ES-I3 (cell line): ENCODE measurements around the gene XRCC3.

ENCODE experiments used
- H3K36me3 ChIP-seq: 2 replicates; pipeline ENCODE4 v1.6.1; 2013; ENCODE audit warnings: mild to moderate bottlenecking, low read length, control low read depth, moderate library complexity; ENCODE audit not compliant: insufficient read depth
- H3K4me1 ChIP-seq: 2 replicates; pipeline ENCODE4 v1.6.1; 2013; ENCODE audit warnings: mild to moderate bottlenecking, control low read depth, low read length; ENCODE audit not compliant: insufficient read depth
- H3K9ac ChIP-seq: 2 replicates; pipeline ENCODE4 v1.6.1; 2013; ENCODE audit warnings: low read depth, mild to moderate bottlenecking, low read length, moderate library complexity
- H3K9me3 ChIP-seq: 2 replicates; pipeline ENCODE4 v1.6.1; 2013; ENCODE audit warnings: mild to moderate bottlenecking, low read length, moderate library complexity; ENCODE audit not compliant: control insufficient read depth, insufficient read depth

XRCC3 gene

GRCh38 chr14:103742499-103743255 is 27.4 kb upstream of the XRCC3 start:
- no peak overlapping the region for H3K9ac ChIP-seq
- no peaks in the 10 kb centered on the region for H3K9me3 ChIP-seq
- H3K36me3 ChIP-seq = no peaks in the 10 kb centered on the region
- H3K4me1 ChIP-seq = peaks cover 13% of the 10 kb centered on the region

GRCh38 chr14:103741876-103742275 is 26.6 kb upstream of the XRCC3 start:
- H3K9ac ChIP-seq = no peak overlapping the region
- peaks cover 13% of the 10 kb centered on the region for H3K4me1 ChIP-seq
- no peaks in the 10 kb centered on the region for H3K36me3 ChIP-seq
- H3K9me3 ChIP-seq = no peaks in the 10 kb centered on the region

GRCh38 chr14:103740991-103741689 is 25.9 kb upstream of the XRCC3 start:
- no peaks in the 10 kb centered on the region for H3K36me3 ChIP-seq
- no peaks in the 10 kb centered on the region for H3K9me3 ChIP-seq
- H3K9ac ChIP-seq = no peak overlapping the region
- H3K4me1 ChIP-seq = peaks cover 13% of the 10 kb centered on the region

- Histone ChIP-seq H3K9me3 (no peaks in the 10 kb centered on the region), H3K9ac (no peak overlapping the region), H3K36me3 (no peaks in the 10 kb centered on the region), H3K4me1 (peaks cover 13% of the 10 kb centered on the region)
Observed at GRCh38 chr14:103739793-103740501, 24.7 kb upstream of the XRCC3 start.

- Histone ChIP-seq H3K9ac (no peak overlapping the region), H3K9me3 (no peaks in the 10 kb centered on the region), H3K4me1 (peaks cover 13% of the 10 kb centered on the region), H3K36me3 (no peaks in the 10 kb centered on the region)
Observed at GRCh38 chr14:103739466-103739792, 24.2 kb upstream of the XRCC3 start.

DNA sequence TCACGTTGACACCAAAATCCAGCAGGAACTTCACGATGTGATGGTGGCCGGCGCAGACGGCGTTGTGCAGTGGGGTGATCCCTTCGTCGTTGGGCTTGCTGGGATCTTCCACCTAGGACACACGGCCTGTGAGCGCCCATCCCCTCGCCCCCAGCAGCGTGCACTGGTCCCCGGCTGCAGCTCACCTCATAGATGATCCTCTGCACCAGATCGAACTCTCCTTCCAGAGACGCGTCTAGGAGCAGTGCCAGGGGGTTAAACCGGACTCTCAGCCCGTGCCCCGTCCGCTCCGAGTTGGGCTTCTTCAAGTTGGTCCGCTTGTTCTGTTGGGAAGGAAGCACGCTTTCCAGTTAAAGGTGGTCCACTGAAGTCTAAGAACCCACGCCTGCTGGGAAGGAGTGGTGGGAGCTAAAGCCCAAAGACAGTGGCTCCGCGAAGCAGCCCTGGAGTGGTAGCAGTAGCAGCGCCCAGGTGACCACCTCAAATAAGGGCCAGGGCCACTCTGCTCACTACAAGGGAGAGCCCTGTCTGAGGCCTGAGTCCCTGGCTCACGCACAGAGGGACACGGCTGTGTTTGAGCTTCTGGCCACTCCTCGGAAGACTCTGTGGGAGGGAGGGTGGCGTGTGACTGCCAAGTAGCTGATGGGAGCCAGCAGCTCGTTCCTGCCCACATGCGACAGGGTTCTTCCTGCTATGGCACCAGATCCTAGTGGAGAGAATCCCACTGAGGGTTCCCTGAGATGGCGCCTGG is 23.6 kb upstream of the XRCC3 start:
- Histone ChIP-seq H3K4me1 (peaks cover 13% of the 10 kb centered on the region), H3K9ac (no peak overlapping the region), H3K36me3 (no peaks in the 10 kb centered on the region; the same call in 1 of the 2 replicates), H3K9me3 (no peaks in the 10 kb centered on the region)

DNA sequence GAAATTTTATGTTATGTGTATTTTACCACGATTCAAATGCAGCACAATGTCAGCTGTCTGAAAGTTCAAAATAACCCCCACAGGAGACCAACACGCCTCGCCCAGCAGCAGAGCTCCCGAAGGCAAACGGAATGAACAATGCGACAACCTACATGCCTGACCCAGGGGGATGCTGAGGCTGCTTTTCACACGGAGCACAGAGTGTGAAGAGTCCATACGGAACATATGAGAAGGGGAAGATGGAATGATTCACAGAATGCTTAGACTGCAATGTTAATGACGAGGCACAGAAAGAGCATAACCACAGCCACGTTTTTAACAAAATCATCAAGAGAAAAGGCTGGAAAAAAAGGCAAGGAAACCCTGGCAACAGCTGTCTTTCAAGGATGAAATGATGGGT is 22.9 kb upstream of the XRCC3 start:
- Histone ChIP-seq H3K36me3 (no peaks in the 10 kb centered on the region; the same call in 1 of the 2 replicates), H3K9ac (no peak overlapping the region), H3K9me3 (no peaks in the 10 kb centered on the region), H3K4me1 (peaks cover 13% of the 10 kb centered on the region)

- Histone ChIP-seq H3K4me1 (peaks cover 11% of the 10 kb centered on the region), H3K9me3 (no peaks in the 10 kb centered on the region), H3K9ac (no peak overlapping the region), H3K36me3 (no peaks in the 10 kb centered on the region; the same call in 1 of the 2 replicates)
Observed at GRCh38 chr14:103737432-103738045, 22.3 kb upstream of the XRCC3 start.

GRCh38 chr14:103736546-103737431 is 21.5 kb upstream of the XRCC3 start:
- no peak overlapping the region for H3K9ac ChIP-seq
- no peaks in the 10 kb centered on the region; the same call in 1 of the 2 replicates for H3K36me3 ChIP-seq
- 0 out of 2 replicates have a peak, but pooled peaks cover 9% of the 10 kb centered on the region for H3K4me1 ChIP-seq
- H3K9me3 ChIP-seq = no peaks in the 10 kb centered on the region

DNA sequence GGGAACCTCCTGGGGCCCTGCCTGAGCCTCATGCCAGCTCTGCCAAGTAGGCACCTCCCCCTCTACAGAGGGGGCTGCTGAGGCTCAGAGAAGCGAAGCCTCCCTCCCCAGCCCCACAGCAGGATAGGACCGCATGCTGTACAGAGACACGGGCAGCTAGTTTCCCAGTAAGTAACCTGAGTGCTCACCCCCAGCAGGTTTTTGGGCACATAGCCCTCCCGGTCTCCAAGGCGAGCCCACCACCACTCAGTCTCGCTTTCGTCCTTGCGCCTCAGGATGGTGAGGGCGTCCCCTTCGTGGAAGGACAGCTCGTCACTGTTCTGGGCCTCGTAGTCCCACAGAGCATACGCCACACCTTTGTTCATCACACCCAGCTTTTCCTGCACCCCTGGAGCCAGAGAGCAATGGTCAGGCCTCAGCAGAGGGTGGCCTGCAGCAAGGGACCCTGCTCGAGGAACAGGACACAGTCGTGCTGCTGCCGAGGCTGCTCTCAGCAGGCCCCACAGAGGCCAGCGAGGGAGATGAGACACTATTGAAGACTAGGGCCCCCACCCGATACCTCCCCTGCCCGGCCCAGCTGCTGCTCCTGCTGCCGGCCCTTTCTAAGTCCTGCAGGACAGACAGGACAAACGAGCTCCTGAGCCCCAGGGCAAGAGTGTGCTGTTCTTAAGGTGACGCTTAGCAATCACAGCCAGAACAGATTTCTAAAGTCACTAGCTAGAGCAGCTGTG is 20.7 kb upstream of the XRCC3 start:
- H3K36me3 ChIP-seq = no peaks in the 10 kb centered on the region; the same call in none of the 2 replicates
- no peak overlapping the region for H3K9ac ChIP-seq
- 0 out of 2 replicates have a peak, but pooled peaks cover 4% of the 10 kb centered on the region for H3K4me1 ChIP-seq
- no peaks in the 10 kb centered on the region for H3K9me3 ChIP-seq

DNA sequence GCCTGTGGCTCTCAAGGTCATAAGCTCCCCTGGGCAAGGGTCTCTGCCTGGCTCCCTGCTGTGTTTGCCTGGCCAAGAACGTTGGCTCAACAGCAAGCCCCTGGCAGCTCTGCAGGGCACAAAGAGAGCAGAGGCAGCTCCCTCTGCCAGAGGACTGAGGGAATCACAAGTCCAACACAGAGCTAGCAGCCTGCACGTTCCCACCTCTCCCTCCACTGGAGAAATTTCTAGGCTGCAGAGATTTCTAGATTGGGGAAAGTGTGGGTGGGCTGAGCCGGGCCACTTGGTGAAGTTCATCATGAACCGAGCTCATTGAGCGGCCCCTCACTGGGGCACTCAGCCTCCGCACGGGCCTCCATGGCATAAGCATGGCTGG is 20.2 kb upstream of the XRCC3 start:
- Histone ChIP-seq H3K9ac (no peak overlapping the region), H3K4me1 (0 out of 2 replicates have a peak, but pooled peaks cover 4% of the 10 kb centered on the region), H3K9me3 (no peaks in the 10 kb centered on the region), H3K36me3 (no peaks in the 10 kb centered on the region; the same call in none of the 2 replicates)

DNA sequence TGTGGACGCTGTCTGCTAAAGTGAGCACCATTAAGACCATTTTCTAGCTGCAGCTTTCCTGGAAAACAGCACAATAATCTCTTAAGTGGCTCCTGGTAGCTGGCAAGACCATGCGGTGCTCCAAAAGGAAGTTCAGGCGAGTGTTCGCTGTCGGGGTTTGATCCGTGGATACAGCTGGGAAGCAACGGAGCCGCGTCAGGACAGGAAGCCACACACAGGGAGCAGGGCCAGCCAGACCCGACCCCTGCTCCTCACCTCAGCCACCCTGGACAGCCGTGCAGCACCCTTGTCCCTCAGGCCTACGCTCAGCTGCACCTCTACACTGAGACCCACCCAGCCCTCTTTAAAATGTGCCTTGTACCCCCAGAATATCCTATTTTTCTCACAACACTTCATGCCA is 19.8 kb upstream of the XRCC3 start:
- Histone ChIP-seq H3K4me1 (0 out of 2 replicates have a peak, but pooled peaks cover 4% of the 10 kb centered on the region), H3K9ac (no peak overlapping the region), H3K36me3 (no peaks in the 10 kb centered on the region; the same call in none of the 2 replicates), H3K9me3 (no peaks in the 10 kb centered on the region)
